IMR-90 (cell line): ENCODE results near the gene CTNND2. TPM values are rescaled to one million over a fixed set of nuclear protein-coding genes. Genes with fewer than 3 reads are reported as not detected.

ENCODE experiments used
- ATAC-seq: fragments of 200-7000 bp; cut with Tn5 transposase; 2 replicates; pipeline ENCODE4 v1.9.1; 2020; ENCODE audit warnings: low read depth, mild to moderate bottlenecking, moderate library complexity
- BruUV-seq: library from RNA; stranded (reverse); fragments of 400-500 nt; replicated peaks from 2 replicates; lab custom pipeline; 2021; lab: Mats Ljungman, UMichigan
- CTCF ChIA-PET: fragments of 300-600 bp; formaldehyde crosslinking; extraction: SDS; loops from one replicate; lab custom pipeline; 2021; ENCODE audit warnings: antibody characterized with exemption; lab: Yijun Ruan, JAX
- POLR2A ChIA-PET: fragments of 300-600 bp; sonication (Branson Sonifier 250); formaldehyde crosslinking; loops from one replicate; lab custom pipeline; 2022; ENCODE audit warnings: antibody characterized with exemption; ENCODE audit not compliant: unreplicated experiment; lab: Charles Lee
- DNase-seq: peaks from one replicate; pipeline ENCODE4 v3.0.0; 2013
- H2AFZ ChIP-seq: replicated peaks from 2 replicates; pipeline ENCODE3; 2013; ENCODE audit warnings: low read length, mild to moderate bottlenecking; ENCODE audit not compliant: poor library complexity
- H2AK5ac ChIP-seq: 2 replicates; pipeline ENCODE4 v1.6.1; 2013; ENCODE audit warnings: low read depth, low read length, inconsistent platforms
- H2AK9ac ChIP-seq: replicated peaks from 2 replicates; pipeline ENCODE3; 2013; ENCODE audit warnings: mild to moderate bottlenecking, low read depth, low read length, moderate library complexity; ENCODE audit not compliant: poor library complexity
- H2BK120ac ChIP-seq: 2 replicates; pipeline ENCODE4 v1.6.1; 2013; ENCODE audit warnings: low read depth, low read length, inconsistent platforms
- H2BK15ac ChIP-seq: 3 replicates; pipeline ENCODE4 v1.6.1; 2013; ENCODE audit warnings: low read depth, low read length, inconsistent platforms
- H2BK20ac ChIP-seq: 2 replicates; pipeline ENCODE4 v1.6.1; 2013; ENCODE audit warnings: low read depth, mild to moderate bottlenecking, inconsistent platforms, low read length, moderate library complexity
- H2BK5ac ChIP-seq: 2 replicates; pipeline ENCODE4 v1.6.1; 2013; ENCODE audit warnings: mild to moderate bottlenecking, low read depth, low read length, inconsistent platforms; ENCODE audit not compliant: poor library complexity, severe bottlenecking
- H3K14ac ChIP-seq: replicated peaks from 2 replicates; pipeline ENCODE4 v1.6.1; 2013; ENCODE audit warnings: low read depth, low read length, inconsistent platforms
- H3K18ac ChIP-seq: 2 replicates; pipeline ENCODE4 v1.6.1; 2013; ENCODE audit warnings: low read depth, low read length, control low read depth
- H3K23ac ChIP-seq: 2 replicates; pipeline ENCODE4 v1.6.1; 2013; ENCODE audit warnings: low read depth, low read length, inconsistent platforms
- H3K27ac ChIP-seq: 2 replicates; pipeline ENCODE4 v1.5.1; 2013; ENCODE audit warnings: mild to moderate bottlenecking, control low read depth, low read length; ENCODE audit not compliant: insufficient read depth
- H3K27me3 ChIP-seq: 2 replicates; pipeline ENCODE4 v1.6.1; 2013; ENCODE audit warnings: low read length; ENCODE audit not compliant: control insufficient read depth, insufficient read depth
- H3K36me3 ChIP-seq: 2 replicates; pipeline ENCODE4 v1.6.1; 2013; ENCODE audit warnings: low read length, mixed read lengths; ENCODE audit not compliant: control insufficient read depth, insufficient read depth
- H3K4ac ChIP-seq: 2 replicates; pipeline ENCODE4 v1.6.1; 2013; ENCODE audit warnings: low read depth, low read length, inconsistent platforms
- H3K4me1 ChIP-seq: 2 replicates; pipeline ENCODE4 v1.6.1; 2013; ENCODE audit warnings: low read length, mixed read lengths; ENCODE audit not compliant: control insufficient read depth, insufficient read depth
- H3K4me2 ChIP-seq: 2 replicates; pipeline ENCODE4 v1.6.1; 2013; ENCODE audit warnings: low read depth, mild to moderate bottlenecking, control low read depth, low read length, moderate library complexity
- H3K4me3 ChIP-seq: 2 replicates; pipeline ENCODE4 v1.5.1; 2013; ENCODE audit warnings: low read depth, mild to moderate bottlenecking, control low read depth, low read length, moderate library complexity; ENCODE audit not compliant: insufficient read depth
- H3K56ac ChIP-seq: 2 replicates; pipeline ENCODE4 v1.6.1; 2013; ENCODE audit warnings: low read length, inconsistent platforms; ENCODE audit not compliant: insufficient read depth; ENCODE audit errors: extremely low read depth
- H3K79me1 ChIP-seq, 2 experiments: 2 replicates each; pipeline ENCODE4 v1.6.1; 2013; ENCODE audit warnings: low read length in 2 of 2, inconsistent platforms in 1 of 2, low read depth in 1 of 2
- H3K9ac ChIP-seq: 2 replicates; pipeline ENCODE4 v1.6.1; 2013; ENCODE audit warnings: low read depth, low read length, control low read depth
- H3K9me1 ChIP-seq: 2 replicates; pipeline ENCODE4 v1.6.1; 2013; ENCODE audit warnings: low read length, inconsistent platforms; ENCODE audit not compliant: insufficient read depth
- H3K9me3 ChIP-seq: 2 replicates; pipeline ENCODE4 v1.6.1; 2013; ENCODE audit warnings: low read length; ENCODE audit not compliant: control insufficient read depth, insufficient read depth
- H4K20me1 ChIP-seq: 2 replicates; pipeline ENCODE4 v1.6.1; 2013; ENCODE audit warnings: low read length, inconsistent platforms; ENCODE audit not compliant: insufficient read depth
- H4K5ac ChIP-seq: 2 replicates; pipeline ENCODE4 v1.6.1; 2013; ENCODE audit warnings: mild to moderate bottlenecking, low read depth, low read length, control low read depth
- H4K8ac ChIP-seq, 2 experiments: 2 replicates each; pipeline ENCODE4 v1.6.1; 2013; ENCODE audit warnings: low read depth in 2 of 2, low read length in 2 of 2, control low read depth in 1 of 2, inconsistent platforms in 1 of 2
- H4K91ac ChIP-seq: 2 replicates; pipeline ENCODE4 v1.6.1; 2013; ENCODE audit warnings: low read depth, low read length, inconsistent platforms; ENCODE audit not compliant: insufficient read depth
- BHLHE40 ChIP-seq: fragments of 150-350 bp; IDR thresholded peaks from 2 replicates; pipeline ENCODE4 v1.6.1; 2016; ENCODE audit warnings: mild to moderate bottlenecking, low read depth, low read length
- CEBPB ChIP-seq: IDR thresholded peaks from 2 replicates; pipeline ENCODE4 v1.6.1; 2012; ENCODE audit warnings: low read depth, low read length, improper control_type of control experiment
- CHD1 ChIP-seq: IDR thresholded peaks from 2 replicates; pipeline ENCODE4 v1.6.1; 2012; ENCODE audit warnings: low read depth, low read length, improper control_type of control experiment
- FOS ChIP-seq: fragments of 150-350 bp; IDR thresholded peaks from 2 replicates; pipeline ENCODE4 v1.6.1; 2016; ENCODE audit warnings: low read depth, low read length
- MAFK ChIP-seq: IDR thresholded peaks from 2 replicates; pipeline ENCODE4 v1.6.1; 2012; ENCODE audit warnings: low read depth, low read length, improper control_type of control experiment
- MAZ ChIP-seq: IDR thresholded peaks from 2 replicates; pipeline ENCODE4 v1.6.1; 2012; ENCODE audit warnings: low read depth, mild to moderate bottlenecking, low read length, improper control_type of control experiment, moderate library complexity, borderline replicate concordance
- MXI1 ChIP-seq: IDR thresholded peaks from 2 replicates; pipeline ENCODE4 v1.6.1; 2012; ENCODE audit warnings: low read depth, mild to moderate bottlenecking, low read length, moderate library complexity, borderline replicate concordance
- NFE2L2 ChIP-seq: fragments of 150-350 bp; IDR thresholded peaks from 2 replicates; pipeline ENCODE4 v1.6.1; 2016; ENCODE audit warnings: low read depth, mild to moderate bottlenecking, low read length
- POLR2A ChIP-seq: IDR thresholded peaks from 2 replicates; pipeline ENCODE4 v1.6.1; 2012; ENCODE audit warnings: mild to moderate bottlenecking, low read depth, low read length
- RAD21 ChIP-seq: IDR thresholded peaks from 2 replicates; pipeline ENCODE4 v1.6.1; 2012; ENCODE audit warnings: low read length, improper control_type of control experiment
- RCOR1 ChIP-seq: IDR thresholded peaks from 2 replicates; pipeline ENCODE4 v1.6.1; 2012; ENCODE audit warnings: mild to moderate bottlenecking, low read length, improper control_type of control experiment; ENCODE audit not compliant: insufficient replicate concordance
- RFX5 ChIP-seq: IDR thresholded peaks from 2 replicates; pipeline ENCODE4 v1.8.0; 2012; ENCODE audit warnings: low read depth, mild to moderate bottlenecking, low read length, moderate library complexity
- SMC3 ChIP-seq: fragments of 150-350 bp; IDR thresholded peaks from 2 replicates; pipeline ENCODE4 v1.6.1; 2016; ENCODE audit warnings: low read depth, mild to moderate bottlenecking, antibody characterized with exemption, low read length, moderate library complexity
- WGBS, 2 experiments: methylation state at CpG; one replicate each; pipeline versions ENCODE4 v1.1.5 to v1.1.7; 2013; ENCODE audit warnings: missing lambda C conversion rate in 2 of 2; ENCODE audit not compliant: insufficient read length in 1 of 2; ENCODE audit errors: extremely low coverage in 2 of 2; 5-methylcytosine and 5-hydroxymethylcytosine counted together
- dilution Hi-C: fragments of 300-500 bp; cut with HindIII; formaldehyde crosslinking; loops from one replicate; pipeline ENCODE4 v1.14.3; 2018; ENCODE audit warnings: low sequenced_read_pairs; ENCODE audit not compliant: unreplicated experiment
- in situ Hi-C: fragments of 300-500 bp; cut with MboI; formaldehyde crosslinking; loops from 3 replicates; pipeline ENCODE4 v1.14.3; 2019; ENCODE audit warnings: low sequenced_read_pairs, inconsistent platforms, mixed read lengths
- intact Hi-C: fragments of 100-400 bp; cut with micrococcal nuclease; formaldehyde crosslinking; loops from 2 replicates; pipeline ENCODE4 v1.10.0; 2022
- polyA plus RNA-seq, 3 experiments: library from polyadenylated mRNA; depleted of rRNA; stranded (reverse); fragments of >200 nt; gene quantifications; 2 replicates each; pipeline ENCODE4 v1.2.3, GENCODE V29; 2012; ENCODE audit warnings: low replicate concordance in 1 of 3
- total RNA-seq: library from RNA; depleted of rRNA; stranded (reverse); fragments of >200 nt; gene quantifications from 2 replicates; pipeline ENCODE4 v1.2.3, GENCODE V29; 2012
- TF ChIP-seq, protein P1 (sequence below): fragments of 150-350 bp; IDR thresholded peaks from 2 replicates; pipeline ENCODE4 v1.6.1; 2016; ENCODE audit warnings: low read depth, mild to moderate bottlenecking, low read length, moderate library complexity, borderline replicate concordance
- TF ChIP-seq, protein P2 (sequence below): fragments of 150-350 bp; IDR thresholded peaks from 2 replicates; pipeline ENCODE4 v1.6.1; 2017; ENCODE audit warnings: mild to moderate bottlenecking, antibody characterized with exemption, low read length, low read depth
- TF ChIP-seq, protein P3 (sequence below): conservative IDR thresholded peaks from 2 replicates; pipeline ENCODE4 v1.5.1; 2012; ENCODE audit warnings: mild to moderate bottlenecking, low read depth, low read length, improper control_type of control experiment

Gene CTNND2
- total and polyA plus RNA-seq, 2 of the 4 experiments (the other 2 are of a cell fraction): not detected

- POLR2A ChIA-PET: no interaction called here
- no peak for TF ChIP-seq CHD1
- TF ChIP-seq RFX5: no peak
- TF ChIP-seq BHLHE40: no peak
- TF ChIP-seq RAD21: no peak
- TF ChIP-seq POLR2A: no peak
- TF ChIP-seq, protein P1, sequence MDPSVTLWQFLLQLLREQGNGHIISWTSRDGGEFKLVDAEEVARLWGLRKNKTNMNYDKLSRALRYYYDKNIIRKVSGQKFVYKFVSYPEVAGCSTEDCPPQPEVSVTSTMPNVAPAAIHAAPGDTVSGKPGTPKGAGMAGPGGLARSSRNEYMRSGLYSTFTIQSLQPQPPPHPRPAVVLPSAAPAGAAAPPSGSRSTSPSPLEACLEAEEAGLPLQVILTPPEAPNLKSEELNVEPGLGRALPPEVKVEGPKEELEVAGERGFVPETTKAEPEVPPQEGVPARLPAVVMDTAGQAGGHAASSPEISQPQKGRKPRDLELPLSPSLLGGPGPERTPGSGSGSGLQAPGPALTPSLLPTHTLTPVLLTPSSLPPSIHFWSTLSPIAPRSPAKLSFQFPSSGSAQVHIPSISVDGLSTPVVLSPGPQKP: no peak
- no peak for TF ChIP-seq MAZ
- TF ChIP-seq RCOR1: no peak
- TF ChIP-seq, protein P2, sequence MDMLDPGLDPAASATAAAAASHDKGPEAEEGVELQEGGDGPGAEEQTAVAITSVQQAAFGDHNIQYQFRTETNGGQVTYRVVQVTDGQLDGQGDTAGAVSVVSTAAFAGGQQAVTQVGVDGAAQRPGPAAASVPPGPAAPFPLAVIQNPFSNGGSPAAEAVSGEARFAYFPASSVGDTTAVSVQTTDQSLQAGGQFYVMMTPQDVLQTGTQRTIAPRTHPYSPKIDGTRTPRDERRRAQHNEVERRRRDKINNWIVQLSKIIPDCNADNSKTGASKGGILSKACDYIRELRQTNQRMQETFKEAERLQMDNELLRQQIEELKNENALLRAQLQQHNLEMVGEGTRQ: no peak
- TF ChIP-seq, protein P3, sequence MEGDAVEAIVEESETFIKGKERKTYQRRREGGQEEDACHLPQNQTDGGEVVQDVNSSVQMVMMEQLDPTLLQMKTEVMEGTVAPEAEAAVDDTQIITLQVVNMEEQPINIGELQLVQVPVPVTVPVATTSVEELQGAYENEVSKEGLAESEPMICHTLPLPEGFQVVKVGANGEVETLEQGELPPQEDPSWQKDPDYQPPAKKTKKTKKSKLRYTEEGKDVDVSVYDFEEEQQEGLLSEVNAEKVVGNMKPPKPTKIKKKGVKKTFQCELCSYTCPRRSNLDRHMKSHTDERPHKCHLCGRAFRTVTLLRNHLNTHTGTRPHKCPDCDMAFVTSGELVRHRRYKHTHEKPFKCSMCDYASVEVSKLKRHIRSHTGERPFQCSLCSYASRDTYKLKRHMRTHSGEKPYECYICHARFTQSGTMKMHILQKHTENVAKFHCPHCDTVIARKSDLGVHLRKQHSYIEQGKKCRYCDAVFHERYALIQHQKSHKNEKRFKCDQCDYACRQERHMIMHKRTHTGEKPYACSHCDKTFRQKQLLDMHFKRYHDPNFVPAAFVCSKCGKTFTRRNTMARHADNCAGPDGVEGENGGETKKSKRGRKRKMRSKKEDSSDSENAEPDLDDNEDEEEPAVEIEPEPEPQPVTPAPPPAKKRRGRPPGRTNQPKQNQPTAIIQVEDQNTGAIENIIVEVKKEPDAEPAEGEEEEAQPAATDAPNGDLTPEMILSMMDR: no peak
- no peak for TF ChIP-seq MXI1
- no peak for TF ChIP-seq FOS
- no peak for TF ChIP-seq NFE2L2
- no peak for TF ChIP-seq CEBPB
- TF ChIP-seq SMC3: no peak
- no peak for TF ChIP-seq MAFK
- no peak overlapping the region for H3K4me2 ChIP-seq
- H2BK15ac ChIP-seq: no peak overlapping the region
- no peak for ATAC-seq
- no peak overlapping the region for H4K8ac ChIP-seq
- no peak overlapping the region for H3K14ac ChIP-seq
- H2AK5ac ChIP-seq: no peak overlapping the region
- H3K27ac ChIP-seq: no peak overlapping the region
- H2BK20ac ChIP-seq: no peak overlapping the region
- dilution Hi-C loops (no loop called here), in situ Hi-C loops (no loop called here), intact Hi-C loops (no loop called here)
- WGBS, 2 experiments: no CpG with 5 or more reads among the region's 5 CpGs
- H3K9me1 ChIP-seq: no peaks in the 10 kb centered on the region
- H3K4ac ChIP-seq: no peak overlapping the region
- CTCF ChIA-PET: no interaction called here
- no peak overlapping the region for H4K5ac ChIP-seq
- no peak overlapping the region for H2AK9ac ChIP-seq
- peaks cover 3% of the 10 kb centered on the region; the same call in 1 of the 2 replicates for H3K9me3 ChIP-seq
- H2BK120ac ChIP-seq: no peak overlapping the region
- no peak overlapping the region for H4K91ac ChIP-seq
- H3K18ac ChIP-seq: no peak overlapping the region
- no peak overlapping the region for H3K56ac ChIP-seq
- no TSS peak for BruUV-seq
- no peaks in the 10 kb centered on the region for H3K4me1 ChIP-seq
- H3K9ac ChIP-seq: no peak overlapping the region
- DNase-seq: no peak
- no peak overlapping the region for H3K23ac ChIP-seq
- H4K20me1 ChIP-seq: no peaks in the 10 kb centered on the region
- H2AFZ ChIP-seq: no peak overlapping the region
- no peak overlapping the region for H3K4me3 ChIP-seq
- H2BK5ac ChIP-seq: no peak overlapping the region
- no peaks in the 10 kb centered on the region for H3K27me3 ChIP-seq
- H3K36me3 ChIP-seq: no peaks in the 10 kb centered on the region
- H3K79me1 ChIP-seq: no peaks in the 10 kb centered on the region
Observed at GRCh38 chr5:11426442-11426841, 477.8 kb downstream of the CTNND2 start.
